Measurements from ENCODE around the gene AANAT. TPM values are rescaled to one million over a fixed set of nuclear protein-coding genes. Genes with fewer than 3 reads are reported as not detected.
"Not testable (repeated sequence)": the region's sequence is repeated elsewhere in the genome, so short reads cannot be mapped to it uniquely, and the experiment has no call there.

AANAT gene
- total and polyA plus RNA-seq, 11 donors: 0.19 TPM; not detected in 10

GRCh38 chr17:76506408-76507345, 39.3 kb downstream of the AANAT start:
- no peaks in the 10 kb centered on the region for H3K9me3 ChIP-seq
- no peak overlapping the region for H3K4me3 ChIP-seq
- no peak overlapping the region for H3K27ac ChIP-seq
- peaks cover 0 to 9% (median 0%) of the 10 kb centered on the region in 9 donors for H3K27me3 ChIP-seq
- no peaks in the 10 kb centered on the region for H3K36me3 ChIP-seq
- TF ChIP-seq POLR2A (IDR thresholded peaks at IDR 0.05) (no peak), CTCF (IDR thresholded peaks at IDR 0.05) (peak; percentile 90 to 97 (median 94))
- WGBS, 4 donors: 25 to 30% (median 28%) methylated on average over 23 to 24 of the region's 24 CpGs
- DNase-seq (peak; percentile 75 to 91 (median 80)), ATAC-seq (peak; percentile 70 to 82 (median 78))
- intact Hi-C loops (cut with DNase I): loop anchor here in 9 of 10 donors (1.0 to 10.0 kb wide), 8 partner anchors 40 to 204 kb away; partner anchors contain the start of genes QRICH2 (in 2 of the 9) and AANAT (in 1 of the 9)
- peaks cover 0 to 38% (median 9%) of the 10 kb centered on the region in 12 donors for H3K4me1 ChIP-seq

- H3K4me1 ChIP-seq: peaks cover 0 to 36% (median 3%) of the 10 kb centered on the region in 12 donors
- not testable (repeated sequence) for H3K9me3 ChIP-seq, H3K27me3 ChIP-seq, H3K27ac ChIP-seq, DNase-seq, H3K36me3 ChIP-seq, H3K4me3 ChIP-seq, ATAC-seq
- WGBS, 4 donors: 64 to 73% (median 70%) methylated on average over 14 of the region's 14 CpGs
- intact Hi-C loops (cut with DNase I): loop anchor here in 6 of 10 donors (5.0 to 10.0 kb wide), 5 partner anchors 101 to 206 kb away; partner anchors contain the start of gene QRICH2 (in 2 of the 6)
Observed at GRCh38 chr17:76508472-76509063, 41.2 kb downstream of the AANAT start.

- intact Hi-C loops (cut with DNase I): no loop called here
- Histone ChIP-seq H3K36me3 (no peaks in the 10 kb centered on the region), H3K27me3 (peaks cover 0 to 9% (median 0%) of the 10 kb centered on the region in 9 donors), H3K4me3 (no peak overlapping the region), H3K27ac (no peak overlapping the region), H3K9me3 (no peaks in the 10 kb centered on the region), H3K4me1 (peaks cover 0 to 50% (median 10%) of the 10 kb centered on the region in 12 donors)
- no peak for TF ChIP-seq POLR2A (IDR thresholded peaks at IDR 0.05)
- DNase-seq: no peak
- ATAC-seq: no peak
- WGBS, 4 donors: 10 to 20% (median 16%) methylated on average over 8 to 9 of the region's 9 CpGs
Observed at GRCh38 chr17:76510831-76511244, 43.4 kb downstream of the AANAT start.

- Histone ChIP-seq H3K36me3 (no peaks in the 10 kb centered on the region), H3K27ac (peak overlapping the region in 1 of 12 donors; percentile 32), H3K4me3 (no peak overlapping the region), H3K4me1 (peaks cover 0 to 52% (median 9%) of the 10 kb centered on the region in 12 donors), H3K27me3 (peaks cover 0 to 5% (median 0%) of the 10 kb centered on the region in 9 donors), H3K9me3 (no peaks in the 10 kb centered on the region)
- 88 to 92% (median 89%) methylated on average over 12 to 13 of the region's 13 CpGs for WGBS, 4 donors
- ATAC-seq: no peak
- intact Hi-C loops (cut with DNase I): no loop called here
- no peak for TF ChIP-seq POLR2A (IDR thresholded peaks at IDR 0.05)
- TF ChIP-seq CTCF (IDR thresholded peaks at IDR 0.05): no peak
- DNase-seq: no peak
Observed at GRCh38 chr17:76511668-76512365, 44.4 kb downstream of the AANAT start.
